Esophagus squamous epithelium (tissue), 4 donors: Measurements from ENCODE around the gene NPAS2.

Experiments used
- CTCF ChIP-seq, 6 experiments: fragments of 450-650 bp in 4 of 6; fragments of 200-600 bp in 2 of 6; sonication (generic) in 2 of 6; IDR thresholded peaks; one replicate each; pipeline ENCODE4 v1.5.1; 2016 to 2019; ENCODE audit warnings: antibody characterized with exemption in 6 of 6, mild to moderate bottlenecking in 4 of 6, moderate library complexity in 4 of 6
- POLR2A ChIP-seq, 4 donors: fragments of 450-650 bp; IDR thresholded peaks; one replicate each; pipeline ENCODE4 v1.6.1; 2017; ENCODE audit warnings: antibody characterized with exemption in 4 of 4, mild to moderate bottlenecking in 4 of 4, moderate library complexity in 3 of 4

- TF ChIP-seq CTCF (IDR thresholded peaks at IDR 0.05) (no peak), POLR2A (IDR thresholded peaks at IDR 0.05) (no peak)
These were observed 118.4 kb downstream of the NPAS2 start for GRCh38 chr2:100938031-100939026.
